ENCODE measurements around the gene MINDY2.
"Not testable (repeated sequence)": the region's sequence is repeated elsewhere in the genome, so short reads cannot be mapped to it uniquely, and the experiment has no call there.

Gene MINDY2

GRCh38 chr15:58883926-58884325 lies 112.8 kb downstream of the MINDY2 start:
- not testable (repeated sequence) for DNase-seq (ENCODE audit: low read depth in 2 of 2)

GRCh38 chr15:58886921-58887320 lies 115.8 kb downstream of the MINDY2 start:
- DNase-seq (ENCODE audit: low read depth in 2 of 2): no peak

- DNase-seq (ENCODE audit: low read depth in 2 of 2): no peak
Observed at GRCh38 chr15:58889363-58889762, 118.3 kb downstream of the MINDY2 start.

GRCh38 chr15:58898150-58898680 lies 127.1 kb downstream of the MINDY2 start:
- DNase-seq (ENCODE audit: low read depth in 2 of 2): no peak

GRCh38 chr15:58900631-58901030 lies 129.5 kb downstream of the MINDY2 start:
- no peak for DNase-seq (ENCODE audit: low read depth in 2 of 2)

- DNase-seq (ENCODE audit: low read depth in 2 of 2): no peak
Observed at GRCh38 chr15:58908550-58909309, 137.6 kb downstream of the MINDY2 start.

GRCh38 chr15:58909616-58910015 lies 138.5 kb downstream of the MINDY2 start:
- DNase-seq (ENCODE audit: low read depth in 2 of 2): no peak

GRCh38 chr15:58910456-58910855 lies 139.4 kb downstream of the MINDY2 start:
- DNase-seq (ENCODE audit: low read depth in 2 of 2): no peak

All from fibroblast of skin of left biceps (primary cell).